HG02870 (cell line): ENCODE measurements around the gene SSB.
"Not testable (repeated sequence)": the region's sequence is repeated elsewhere in the genome, so short reads cannot be mapped to it uniquely, and the experiment has no call there.

Experiments used
- ATAC-seq: cut with Tn5 transposase; IDR thresholded peaks from one replicate; pipeline ENCODE4 v1.9.1; 2021; ENCODE audit warnings: mild to moderate bottlenecking, moderate library complexity; ENCODE audit not compliant: unreplicated experiment

SSB gene

GRCh38 chr2:169827272-169828140 lies 28.8 kb downstream of the SSB start, which contains the start of gene UBR3:
UBR3 (plus strand) TSS chr2:169827454; CDS start chr2:169827508, 54 bp downstream.
- peak; percentile 81 for ATAC-seq

- ATAC-seq = no peak
These were observed 29.6 kb downstream of the SSB start for GRCh38 chr2:169828141-169828811.

- no peak for ATAC-seq
These were observed 35.7 kb downstream of the SSB start for GRCh38 chr2:169834401-169834800.

GRCh38 chr2:169838743-169839489 lies 40.2 kb downstream of the SSB start:
- ATAC-seq = no peak

- no peak for ATAC-seq
These were observed 41.5 kb downstream of the SSB start for GRCh38 chr2:169839954-169840746.

- ATAC-seq = no peak
These were observed 42.1 kb downstream of the SSB start for GRCh38 chr2:169840747-169841142.

- ATAC-seq = not testable (repeated sequence)
These were observed 43.0 kb downstream of the SSB start for GRCh38 chr2:169841625-169842024.

- no peak for ATAC-seq
These were observed 46.3 kb downstream of the SSB start for GRCh38 chr2:169845016-169845415.

- not testable (repeated sequence) for ATAC-seq
These were observed 50.5 kb downstream of the SSB start for GRCh38 chr2:169848959-169849693.

GRCh38 chr2:169849710-169850109 lies 51.0 kb downstream of the SSB start:
- no peak for ATAC-seq

GRCh38 chr2:169853041-169853668 lies 54.5 kb downstream of the SSB start:
- no peak for ATAC-seq

GRCh38 chr2:169855281-169856258 lies 56.9 kb downstream of the SSB start:
- ATAC-seq = not testable (repeated sequence)

- ATAC-seq = no peak
These were observed 60.8 kb downstream of the SSB start for GRCh38 chr2:169859423-169859822.

- no peak for ATAC-seq
These were observed 61.5 kb downstream of the SSB start for GRCh38 chr2:169860149-169860548.
